Spleen (tissue), 7 donors: Measurements from ENCODE around the gene TENT5C.

Experiments
- POLR2A ChIP-seq, 3 donors: fragments of 450-650 bp; IDR thresholded peaks; one replicate each; pipeline ENCODE4 v1.5.1; 2017; ENCODE audit warnings: antibody characterized with exemption in 3 of 3, mild to moderate bottlenecking in 1 of 3
- TF ChIP-seq, protein P1 (sequence below), 11 experiments: fragments of 200-600 bp in 7 of 11; fragments of 450-650 bp in 4 of 11; sonication (generic) in 4 of 11; IDR thresholded peaks in 8 of 11; conservative IDR thresholded peaks in 3 of 11; 1 replicate in 7 of 11; 2 replicates in 4 of 11; pipeline versions ENCODE4 v1.4.0 to v1.8.0; 2016 to 2021; ENCODE audit warnings: antibody characterized with exemption in 11 of 11, inconsistent platforms in 4 of 11, mild to moderate bottlenecking in 1 of 11
- donor health status: DM: no; HTN: no; CAD: no; lungs with moderate emphysema.
- donor health status: DM: no; HTN: no; CAD: no.
- donor health status: DM: no; HTN: no; CAD: no.

DNA sequence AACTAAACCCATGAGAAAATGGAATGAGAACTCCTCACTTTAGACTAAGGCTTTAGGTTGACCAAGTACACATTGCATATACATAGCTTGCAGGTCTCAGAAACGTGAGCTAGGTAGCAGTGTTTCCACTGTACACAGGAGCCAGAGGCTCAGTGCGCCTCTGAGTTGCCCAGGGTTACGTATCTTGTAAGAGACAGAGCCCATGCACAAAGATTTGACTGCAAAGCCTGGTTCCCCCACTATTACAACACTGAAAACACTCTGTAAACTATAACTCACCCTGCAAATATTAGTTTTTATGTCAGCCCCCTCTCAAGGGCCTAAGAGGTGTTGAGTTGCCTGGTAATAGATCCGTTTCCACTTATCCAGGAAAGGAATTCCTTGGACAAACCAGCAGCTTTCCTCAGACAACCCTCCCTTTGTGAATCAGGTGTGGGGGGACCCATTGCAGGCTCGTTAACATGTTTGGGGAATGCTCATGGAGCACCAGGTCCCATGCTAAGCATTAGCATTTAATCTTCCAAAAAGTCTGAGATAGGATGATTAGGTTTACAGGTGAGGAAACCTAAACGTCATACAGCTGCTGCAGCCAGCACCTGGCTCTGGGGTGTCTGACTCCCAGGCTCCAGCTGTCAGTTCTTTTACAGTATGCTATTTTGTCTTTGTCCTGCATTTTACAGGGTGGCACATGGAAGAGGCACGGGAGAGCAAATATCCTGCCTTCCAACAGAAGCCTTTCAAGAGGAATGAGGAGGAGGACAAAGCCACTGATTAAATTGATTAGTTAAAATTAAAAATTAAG, 25.7 kb downstream of the TENT5C start:
- TF ChIP-seq, protein P1, sequence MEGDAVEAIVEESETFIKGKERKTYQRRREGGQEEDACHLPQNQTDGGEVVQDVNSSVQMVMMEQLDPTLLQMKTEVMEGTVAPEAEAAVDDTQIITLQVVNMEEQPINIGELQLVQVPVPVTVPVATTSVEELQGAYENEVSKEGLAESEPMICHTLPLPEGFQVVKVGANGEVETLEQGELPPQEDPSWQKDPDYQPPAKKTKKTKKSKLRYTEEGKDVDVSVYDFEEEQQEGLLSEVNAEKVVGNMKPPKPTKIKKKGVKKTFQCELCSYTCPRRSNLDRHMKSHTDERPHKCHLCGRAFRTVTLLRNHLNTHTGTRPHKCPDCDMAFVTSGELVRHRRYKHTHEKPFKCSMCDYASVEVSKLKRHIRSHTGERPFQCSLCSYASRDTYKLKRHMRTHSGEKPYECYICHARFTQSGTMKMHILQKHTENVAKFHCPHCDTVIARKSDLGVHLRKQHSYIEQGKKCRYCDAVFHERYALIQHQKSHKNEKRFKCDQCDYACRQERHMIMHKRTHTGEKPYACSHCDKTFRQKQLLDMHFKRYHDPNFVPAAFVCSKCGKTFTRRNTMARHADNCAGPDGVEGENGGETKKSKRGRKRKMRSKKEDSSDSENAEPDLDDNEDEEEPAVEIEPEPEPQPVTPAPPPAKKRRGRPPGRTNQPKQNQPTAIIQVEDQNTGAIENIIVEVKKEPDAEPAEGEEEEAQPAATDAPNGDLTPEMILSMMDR (IDR thresholded peaks at IDR 0.05 in 8 of 11, conservative IDR thresholded peaks at IDR 0.05 in 3 of 11): no peak
- TF ChIP-seq POLR2A (IDR thresholded peaks at IDR 0.05): no peak
